CD4-positive, alpha-beta T cell treated with Interleukin-1 beta for 1 hour (primary cell): Measurements from ENCODE around the gene MLKL.

Source experiments
- DNase-seq, 2 donors: peaks; one replicate each; pipeline ENCODE4 v3.0.0-alpha.2; 2020 to 2022

The MLKL gene

DNA sequence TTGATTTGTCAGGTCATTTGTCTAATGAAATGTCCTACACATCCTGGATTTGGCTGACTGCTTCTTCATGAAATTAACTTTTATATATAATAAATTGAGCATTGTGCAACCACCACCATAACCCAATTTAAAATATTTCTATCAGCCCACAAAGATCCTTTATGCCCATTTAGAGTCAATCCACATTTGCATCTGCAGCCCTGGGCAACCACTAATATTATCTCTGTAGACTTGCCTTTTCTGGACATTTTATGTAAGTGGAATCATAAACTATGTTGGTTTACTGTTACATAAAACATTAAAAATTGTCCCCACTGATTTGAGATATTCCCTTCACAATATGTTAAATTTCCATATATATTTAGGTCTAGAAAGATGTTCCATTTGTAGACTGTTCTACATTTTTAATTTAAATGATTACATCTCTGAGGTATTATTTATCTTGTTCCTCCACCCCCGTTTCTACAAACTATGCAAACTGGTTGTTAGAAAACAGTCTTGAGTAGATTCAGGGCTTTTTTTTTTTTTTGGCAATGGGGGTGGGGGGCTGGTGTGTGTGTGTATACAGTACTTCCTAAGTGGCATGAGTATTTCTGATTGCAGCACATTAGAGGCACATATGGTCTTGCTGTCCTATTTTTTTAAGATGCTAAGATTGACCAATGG is 50.7 kb downstream of the MLKL start:
- no peak for DNase-seq

DNA sequence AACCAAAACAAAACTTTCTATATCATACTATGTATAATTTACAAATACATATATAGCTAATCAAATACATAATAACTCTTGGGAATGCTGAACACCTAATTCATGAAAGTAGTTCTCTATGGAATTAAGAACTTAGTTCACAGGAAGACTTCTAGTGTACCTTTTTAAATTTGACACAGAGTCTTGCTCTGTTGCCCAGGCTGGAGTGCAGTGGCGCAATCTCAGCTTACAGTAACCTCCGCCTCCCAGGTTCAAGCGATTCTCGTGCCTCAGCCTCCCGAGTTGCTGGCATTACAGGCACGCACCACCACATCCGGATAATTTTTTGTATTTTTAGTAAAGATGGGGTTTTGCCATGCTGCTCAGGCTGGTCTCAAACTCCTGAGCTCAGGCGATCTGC is 58.7 kb downstream of the MLKL start:
- DNase-seq = no peak

DNA sequence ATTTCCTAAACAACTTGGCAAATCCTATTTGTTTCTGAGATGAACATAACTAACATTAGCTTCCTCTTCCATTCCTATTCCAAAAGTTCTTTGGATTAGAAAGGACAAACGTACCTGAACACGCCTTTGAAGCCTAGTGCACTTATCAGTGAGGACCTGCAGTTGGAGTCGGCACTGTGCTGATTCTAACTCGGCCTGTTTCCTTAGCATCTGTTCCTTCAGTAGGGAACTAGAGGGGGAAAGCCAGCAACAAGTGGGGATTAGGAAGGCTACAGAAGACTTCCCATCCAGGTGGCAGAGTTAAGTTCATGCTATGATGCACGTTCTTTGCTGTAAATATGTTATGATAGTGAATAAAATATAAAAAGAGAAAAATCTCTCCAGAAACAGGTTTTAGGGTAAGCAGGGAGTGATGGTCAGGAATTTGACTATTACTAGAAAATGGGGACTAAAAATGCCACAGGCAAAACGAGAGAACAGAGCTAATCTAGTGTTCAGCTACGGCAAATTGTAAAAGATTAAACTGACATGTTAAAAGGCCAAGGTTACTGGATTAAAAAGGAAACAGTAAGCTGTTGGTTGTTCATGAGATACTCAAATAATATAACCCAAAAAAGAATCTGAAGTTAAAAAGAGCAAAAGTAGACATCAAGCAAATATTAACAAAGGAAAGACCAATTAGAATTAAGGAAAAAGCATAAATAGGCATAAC is 62.8 kb downstream of the MLKL start:
- DNase-seq = no peak

DNA sequence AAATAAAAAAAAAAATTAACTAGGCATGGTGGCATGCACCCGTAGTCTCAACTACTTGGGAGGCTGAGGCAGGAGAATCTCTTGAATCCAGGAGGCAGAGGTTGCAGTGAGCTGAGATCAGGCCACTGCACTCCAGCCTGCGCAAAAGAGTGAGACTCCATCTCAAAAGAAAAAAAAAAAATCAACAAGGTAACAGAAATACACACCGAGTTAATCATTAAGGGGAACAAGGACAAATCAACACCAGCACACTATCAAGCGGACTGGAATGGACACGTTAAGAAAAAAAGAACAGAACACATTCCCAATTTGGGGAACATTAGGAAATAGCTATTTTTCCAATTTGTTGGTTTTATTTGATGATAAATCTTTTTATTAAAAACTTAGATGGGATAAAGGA is 65.4 kb downstream of the MLKL start:
- DNase-seq = no peak

DNA sequence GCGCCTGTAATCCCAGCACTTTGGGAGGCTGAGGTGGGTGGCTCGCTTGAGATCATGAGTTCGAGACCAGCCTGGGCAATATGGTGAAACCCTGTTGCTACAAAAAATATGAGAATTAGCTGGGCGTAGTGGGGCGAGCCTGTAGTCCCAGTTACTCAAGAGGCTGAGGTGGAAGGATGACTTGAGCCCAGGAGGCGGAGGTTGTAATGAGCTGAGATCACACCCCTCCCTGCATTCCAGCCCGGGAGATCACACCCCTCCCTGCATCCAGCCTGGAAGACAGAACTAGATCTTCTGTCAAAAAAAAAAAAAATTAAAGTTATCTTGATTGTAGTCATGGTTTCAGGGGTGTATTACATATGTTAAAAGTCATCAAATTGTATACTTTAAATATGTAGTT is 67.0 kb downstream of the MLKL start:
- DNase-seq = no peak

DNA sequence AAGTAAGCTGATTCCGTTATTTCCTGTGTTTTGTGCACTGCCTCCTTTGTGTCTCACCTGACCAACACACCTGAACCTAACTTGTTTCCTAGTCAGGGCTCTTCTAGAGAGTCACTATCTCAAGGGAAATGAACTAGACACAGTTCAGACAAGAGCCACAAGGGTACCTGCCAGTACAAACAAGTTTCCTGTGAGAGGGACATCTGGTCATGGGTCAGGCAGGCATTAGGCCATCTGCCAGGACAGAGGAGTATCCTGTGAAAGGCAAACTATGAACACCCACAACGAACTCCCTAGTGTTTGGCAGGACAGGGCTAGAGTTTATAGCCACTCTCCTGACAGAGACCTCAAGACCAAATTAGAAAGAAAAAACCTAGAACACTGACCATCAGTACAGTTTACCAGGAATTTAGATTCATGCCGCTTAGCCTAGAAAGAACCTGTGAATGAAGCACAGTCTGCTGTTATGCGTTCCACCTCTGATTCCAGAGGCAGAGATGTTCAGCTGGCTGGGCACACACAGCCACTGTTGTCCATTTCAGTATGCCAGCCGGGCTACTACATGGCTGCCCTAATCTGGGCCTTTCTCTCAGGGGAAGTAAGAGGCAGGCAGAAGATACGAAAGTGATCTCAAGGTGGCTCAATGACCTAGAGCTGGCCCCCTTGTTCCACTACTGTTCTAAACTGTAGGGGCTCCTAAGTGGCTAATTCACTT is 73.0 kb downstream of the MLKL start:
- DNase-seq = no peak

DNA sequence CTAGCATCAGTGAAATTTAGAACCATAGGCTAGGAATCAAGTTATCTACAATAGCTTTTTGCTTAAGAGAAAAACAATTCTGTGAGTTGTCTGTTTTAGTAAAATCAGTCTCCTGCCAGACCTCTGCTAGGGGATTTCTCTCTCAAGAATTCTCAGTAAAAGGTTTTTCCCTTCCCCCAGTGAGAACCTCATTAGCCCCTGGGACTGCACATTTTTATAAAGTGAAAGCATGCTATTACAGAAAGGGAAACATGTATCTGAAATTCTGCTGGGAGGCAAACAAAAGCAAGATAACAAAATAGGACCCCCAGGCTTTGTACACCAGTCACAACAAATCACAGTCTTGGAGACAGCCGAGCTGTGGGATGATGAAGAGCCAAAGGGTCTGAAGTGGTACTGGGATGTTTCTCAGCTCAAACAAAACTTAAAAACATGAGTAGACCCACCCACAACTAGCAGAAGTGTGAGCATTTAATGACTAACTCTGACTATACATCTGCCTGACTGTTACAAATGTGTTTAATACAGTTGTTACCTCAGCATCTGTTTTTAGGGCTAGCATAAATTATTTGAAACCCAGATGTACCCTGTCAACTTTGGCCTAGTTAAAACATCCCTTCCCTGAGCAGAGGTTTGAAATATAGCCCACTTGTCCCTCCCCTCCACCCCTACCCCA is 73.8 kb downstream of the MLKL start:
- no peak for DNase-seq

DNA sequence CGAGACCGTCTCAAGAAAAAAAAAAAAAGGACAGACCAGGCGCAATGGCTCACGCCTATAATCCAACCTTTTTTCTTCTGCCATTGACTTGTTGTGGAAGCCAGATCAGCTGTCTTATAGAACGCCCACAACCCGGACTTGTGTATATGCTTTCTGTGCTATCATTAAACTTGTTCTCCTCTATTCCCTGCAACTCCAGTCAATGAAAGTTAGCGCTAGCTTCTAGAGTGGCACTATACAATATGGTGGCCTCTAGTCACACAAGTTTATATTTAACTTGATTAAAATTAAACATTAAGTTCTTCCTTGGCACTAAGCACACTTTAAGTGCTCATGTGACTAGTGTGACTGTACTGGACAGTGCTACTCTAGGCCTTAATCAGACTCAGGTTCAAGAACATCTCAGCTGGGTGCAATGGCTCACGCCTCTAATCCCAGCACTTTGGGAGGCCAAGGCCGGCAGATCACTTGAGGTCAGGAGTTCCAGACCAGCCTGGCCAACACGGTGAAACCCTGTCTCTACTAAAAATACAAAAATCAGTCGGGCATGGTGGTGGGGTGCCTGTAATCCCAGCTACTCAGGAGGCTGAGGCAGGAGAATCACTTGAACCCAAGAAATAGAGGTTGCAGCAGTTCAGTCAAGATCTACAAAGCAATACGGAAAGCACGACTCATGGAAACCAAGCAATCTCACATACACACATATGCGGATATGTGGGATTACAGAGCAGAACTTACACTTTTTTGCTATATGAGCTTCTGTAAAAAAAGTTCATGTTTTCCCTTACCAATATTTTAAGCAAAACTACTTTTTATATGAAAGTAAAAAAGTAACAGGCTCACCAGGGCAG is 74.9 kb downstream of the MLKL start:
- DNase-seq = no peak

DNA sequence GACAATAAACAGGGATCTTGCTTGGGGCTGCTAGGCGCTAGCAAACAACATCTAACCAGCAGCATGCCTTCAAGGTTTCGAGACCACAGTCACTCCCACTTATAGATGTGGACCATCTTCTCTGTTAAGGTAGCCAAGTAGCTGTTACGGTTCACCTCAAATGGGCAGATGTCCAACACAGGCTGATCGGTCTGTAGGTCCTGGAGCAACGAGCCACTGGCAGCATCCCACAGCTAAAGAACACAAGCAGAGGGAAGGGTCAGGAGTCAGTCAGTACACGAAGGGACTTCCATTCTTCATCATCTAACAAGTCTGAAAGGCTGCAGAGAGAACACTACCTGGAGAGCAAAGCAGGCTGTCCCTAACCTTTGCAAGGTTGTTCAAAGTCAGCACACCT is 76.8 kb downstream of the MLKL start:
- DNase-seq = no peak

DNA sequence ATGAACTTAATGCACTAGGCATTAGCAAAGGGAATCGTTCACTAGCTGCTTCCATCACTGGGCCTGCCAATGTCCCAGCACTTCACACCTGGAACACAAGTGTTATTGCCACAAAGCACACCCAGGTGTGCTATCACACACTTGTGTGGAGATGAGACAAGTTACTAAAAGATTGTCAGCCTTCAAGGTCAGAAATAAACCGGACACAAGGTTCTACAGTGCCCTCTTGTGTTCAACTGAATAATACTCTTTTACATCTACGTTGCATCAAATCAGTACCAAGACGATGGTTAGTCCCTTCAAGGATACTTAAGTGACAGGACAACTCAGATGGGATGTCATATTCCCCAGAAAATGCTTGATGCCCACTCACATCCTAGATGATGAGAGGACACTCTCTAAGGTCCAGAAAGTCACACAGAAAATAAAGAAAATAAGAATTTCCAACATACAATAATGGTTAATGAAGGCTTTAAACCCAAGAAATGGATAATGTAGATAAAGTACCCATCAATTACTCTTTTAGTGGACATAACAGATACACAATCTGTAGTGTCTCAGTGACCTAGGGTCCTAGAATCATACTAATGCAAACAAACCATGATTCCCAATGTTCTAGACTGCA is 77.3 kb downstream of the MLKL start:
- peak in 1 of 2 donors; percentile 58 for DNase-seq

DNA sequence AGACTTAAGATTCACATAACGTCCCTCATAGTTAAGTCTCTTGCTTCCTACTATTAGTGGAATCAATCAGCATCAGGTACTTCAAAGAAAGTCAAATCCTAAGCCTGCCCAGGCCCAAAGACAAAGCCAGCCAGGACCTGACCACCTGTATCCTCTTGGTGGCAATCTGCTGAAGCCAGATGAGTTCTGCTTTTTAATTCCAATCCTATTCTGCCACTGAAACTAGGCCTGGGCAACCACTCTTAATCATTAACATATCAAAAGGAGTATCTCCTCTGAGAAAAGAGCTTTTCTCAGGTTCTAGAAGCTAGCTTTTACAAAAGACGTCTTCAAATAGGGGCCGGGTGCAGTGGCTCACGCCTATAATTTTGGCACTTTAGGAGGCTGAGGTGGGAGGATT is 78.7 kb downstream of the MLKL start:
- DNase-seq = no peak
